GM23338 (cell line): Measurements from ENCODE around the gene SETD1A. TPM values are rescaled to one million over a fixed set of nuclear protein-coding genes. Genes with fewer than 3 reads are reported as not detected.

Source experiments
- ATAC-seq: fragments of 200-7000 bp; cut with Tn5 transposase; 3 replicates; pipeline ENCODE4 v1.9.1; 2020
- DNase-seq: peaks from one replicate; pipeline ENCODE4 v3.0.0-alpha.2; 2015; ENCODE audit warnings: low spot score
- H2AFZ ChIP-seq: fragments of 200-600 bp; sonication (generic); 2 replicates; pipeline ENCODE4 v1.8.0; 2016; ENCODE audit warnings: antibody characterized with exemption, mild to moderate bottlenecking, moderate library complexity
- H3F3A ChIP-seq: fragments of 200-600 bp; sonication (generic); replicated peaks from 2 replicates; pipeline ENCODE4 v1.8.0; 2017; ENCODE audit warnings: antibody characterized with exemption, mixed run types, low read depth
- H3K27ac ChIP-seq: fragments of 200-600 bp; sonication (generic); 2 replicates; pipeline ENCODE4 v1.6.1; 2016; ENCODE audit warnings: low read depth
- H3K27me3 ChIP-seq: fragments of 200-600 bp; sonication (generic); 2 replicates; pipeline ENCODE4 v1.8.0; 2016; ENCODE audit warnings: mild to moderate bottlenecking, mixed run types, moderate library complexity; ENCODE audit not compliant: insufficient read depth
- H3K36me3 ChIP-seq: fragments of 200-600 bp; sonication (generic); 2 replicates; pipeline ENCODE4 v1.8.0; 2016; ENCODE audit warnings: mild to moderate bottlenecking; ENCODE audit not compliant: insufficient read depth
- H3K4me1 ChIP-seq: fragments of 200-600 bp; sonication (generic); 2 replicates; pipeline ENCODE4 v1.8.0; 2016; ENCODE audit warnings: mild to moderate bottlenecking, moderate library complexity; ENCODE audit not compliant: insufficient read depth
- H3K4me2 ChIP-seq: fragments of 200-600 bp; sonication (generic); 2 replicates; pipeline ENCODE4 v1.7.1; 2017; ENCODE audit warnings: mixed run types
- H3K4me3 ChIP-seq: fragments of 200-600 bp; sonication (generic); 2 replicates; pipeline ENCODE4 v1.6.1; 2016; ENCODE audit warnings: mixed run types
- H3K79me2 ChIP-seq: fragments of 200-600 bp; sonication (generic); replicated peaks from 2 replicates; pipeline ENCODE4 v1.8.0; 2017; ENCODE audit warnings: mild to moderate bottlenecking; ENCODE audit not compliant: insufficient read depth
- H3K9me2 ChIP-seq: fragments of 200-600 bp; sonication (generic); 2 replicates; pipeline ENCODE4 v1.8.0; 2017; ENCODE audit not compliant: insufficient read depth
- H4K20me1 ChIP-seq: fragments of 200-600 bp; sonication (generic); replicated peaks from 2 replicates; pipeline ENCODE4 v1.8.0; 2017; ENCODE audit warnings: mild to moderate bottlenecking; ENCODE audit not compliant: insufficient read depth
- H3K27ac Mint-ChIP-seq: 2 replicates; pipeline ENCODE4 v1.8.0; 2020; ENCODE audit warnings: inconsistent platforms, mild to moderate bottlenecking, moderate library complexity, mixed read lengths
- H3K27me3 Mint-ChIP-seq: 3 replicates; pipeline ENCODE4 v1.8.0; 2022; ENCODE audit warnings: low read depth, mild to moderate bottlenecking, moderate library complexity, mixed read lengths, inconsistent platforms; ENCODE audit not compliant: insufficient read depth, poor library complexity
- H3K36me3 Mint-ChIP-seq: 3 replicates; pipeline ENCODE4 v1.8.0; 2021; ENCODE audit warnings: low read depth, mild to moderate bottlenecking, inconsistent platforms, moderate library complexity, mixed read lengths
- H3K4me1 Mint-ChIP-seq: 3 replicates; pipeline ENCODE4 v1.8.0; 2020; ENCODE audit warnings: mild to moderate bottlenecking, inconsistent platforms, mixed read lengths
- H3K4me3 Mint-ChIP-seq: 3 replicates; pipeline ENCODE4 v1.8.0; 2021; ENCODE audit warnings: moderate library complexity, mild to moderate bottlenecking, inconsistent platforms, mixed read lengths
- H3K9me3 Mint-ChIP-seq: 3 replicates; pipeline ENCODE4 v1.8.0; 2020; ENCODE audit warnings: moderate library complexity, mild to moderate bottlenecking, inconsistent platforms, mixed read lengths
- CREB1 ChIP-seq: fragments of 250-450 bp; sonication (Bioruptor Pico); IDR thresholded peaks from 2 replicates; pipeline ENCODE4 v1.5.0; 2020; ENCODE audit warnings: low read depth, mild to moderate bottlenecking, moderate library complexity
- EZH2 ChIP-seq: fragments of 200-600 bp; sonication (generic); IDR thresholded peaks from one replicate; pipeline ENCODE4 v1.8.0; 2017; ENCODE audit warnings: antibody characterized with exemption, mild to moderate bottlenecking, low read depth; ENCODE audit not compliant: unreplicated experiment
- NANOG ChIP-seq: IDR thresholded peaks from 2 replicates; pipeline ENCODE4 v1.6.1; 2016; ENCODE audit warnings: antibody characterized with exemption, borderline replicate concordance
- POLR2AphosphoS5 ChIP-seq: IDR thresholded peaks from 2 replicates; pipeline ENCODE4 v1.6.1; 2016; ENCODE audit warnings: antibody characterized with exemption, low read depth
- ZNF114 ChIP-seq: fragments of 250-450 bp; sonication (Bioruptor Pico); IDR thresholded peaks from 2 replicates; pipeline ENCODE4 v1.5.0; 2020; ENCODE audit warnings: mild to moderate bottlenecking, moderate library complexity
- polyA plus RNA-seq: library from polyadenylated mRNA; unstranded; fragments of >200 nt; fragmentation: Nextera tagmentation; extraction: Ambion mirVana; gene quantifications from 2 replicates; pipeline ENCODE4 v1.2.1, GENCODE V29; 2016
- total RNA-seq: library from RNA; depleted of rRNA; stranded (reverse); fragments of >200 nt; shearing (Covaris generic); gene quantifications from 2 replicates; pipeline ENCODE4 v1.2.3, GENCODE V29; 2014
- TF ChIP-seq, protein P1 (sequence below), 2 experiments: fragments of 200-600 bp in 1 of 2; sonication (generic) in 1 of 2; conservative IDR thresholded peaks; 2 replicates each; pipeline versions ENCODE4 v1.5.1 to v1.6.1; 2016 to 2017; ENCODE audit warnings: antibody characterized with exemption in 2 of 2, low read depth in 2 of 2, mild to moderate bottlenecking in 2 of 2, moderate library complexity in 1 of 2
- TF ChIP-seq, protein P2 (sequence below): IDR thresholded peaks from 2 replicates; pipeline ENCODE4 v1.6.1; 2016; ENCODE audit warnings: antibody characterized with exemption

SETD1A gene
- total and polyA plus RNA-seq, 2 experiments from 2014 or later, result 10.8 to 21.9 TPM

DNA sequence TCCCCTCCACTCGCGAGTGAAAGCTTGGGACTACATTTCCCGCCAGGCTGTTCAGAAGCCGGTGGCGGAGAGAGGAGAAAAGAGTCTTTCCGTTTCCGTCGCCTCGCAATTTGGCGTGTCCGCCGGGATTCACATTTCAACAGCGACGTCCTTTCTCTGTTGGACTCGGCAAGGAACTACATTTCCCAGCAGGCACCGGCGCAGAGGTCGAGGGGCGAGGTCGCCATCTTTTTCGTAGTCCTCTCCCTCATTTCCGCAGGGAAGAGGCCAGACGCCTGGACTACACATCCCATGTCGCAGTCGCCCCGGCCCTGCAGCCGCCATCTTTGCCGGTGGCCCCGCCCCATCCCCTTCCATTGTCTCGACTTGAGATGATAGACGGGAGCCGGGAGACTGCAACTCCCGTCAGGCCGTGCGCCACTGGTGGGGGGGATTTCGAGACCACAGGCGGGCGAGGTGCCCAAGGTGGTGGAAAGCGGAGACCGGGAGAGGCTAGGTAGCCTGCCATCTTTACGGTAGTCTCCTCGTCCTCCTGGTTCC is 35.1 kb upstream of the SETD1A start:
- TF ChIP-seq NANOG (no peak), CREB1 (peak; percentile 94), POLR2AphosphoS5 (no peak), ZNF114 (CRISPR knock-in tag) (peak; percentile 20; the same call in 1 of the 2 replicates), EZH2 (no peak)
- TF ChIP-seq, protein P1, sequence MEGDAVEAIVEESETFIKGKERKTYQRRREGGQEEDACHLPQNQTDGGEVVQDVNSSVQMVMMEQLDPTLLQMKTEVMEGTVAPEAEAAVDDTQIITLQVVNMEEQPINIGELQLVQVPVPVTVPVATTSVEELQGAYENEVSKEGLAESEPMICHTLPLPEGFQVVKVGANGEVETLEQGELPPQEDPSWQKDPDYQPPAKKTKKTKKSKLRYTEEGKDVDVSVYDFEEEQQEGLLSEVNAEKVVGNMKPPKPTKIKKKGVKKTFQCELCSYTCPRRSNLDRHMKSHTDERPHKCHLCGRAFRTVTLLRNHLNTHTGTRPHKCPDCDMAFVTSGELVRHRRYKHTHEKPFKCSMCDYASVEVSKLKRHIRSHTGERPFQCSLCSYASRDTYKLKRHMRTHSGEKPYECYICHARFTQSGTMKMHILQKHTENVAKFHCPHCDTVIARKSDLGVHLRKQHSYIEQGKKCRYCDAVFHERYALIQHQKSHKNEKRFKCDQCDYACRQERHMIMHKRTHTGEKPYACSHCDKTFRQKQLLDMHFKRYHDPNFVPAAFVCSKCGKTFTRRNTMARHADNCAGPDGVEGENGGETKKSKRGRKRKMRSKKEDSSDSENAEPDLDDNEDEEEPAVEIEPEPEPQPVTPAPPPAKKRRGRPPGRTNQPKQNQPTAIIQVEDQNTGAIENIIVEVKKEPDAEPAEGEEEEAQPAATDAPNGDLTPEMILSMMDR (conservative IDR thresholded peaks at IDR 0.05; ENCODE audit: low read depth in 2 of 2), result no peak
- TF ChIP-seq, protein P2, sequence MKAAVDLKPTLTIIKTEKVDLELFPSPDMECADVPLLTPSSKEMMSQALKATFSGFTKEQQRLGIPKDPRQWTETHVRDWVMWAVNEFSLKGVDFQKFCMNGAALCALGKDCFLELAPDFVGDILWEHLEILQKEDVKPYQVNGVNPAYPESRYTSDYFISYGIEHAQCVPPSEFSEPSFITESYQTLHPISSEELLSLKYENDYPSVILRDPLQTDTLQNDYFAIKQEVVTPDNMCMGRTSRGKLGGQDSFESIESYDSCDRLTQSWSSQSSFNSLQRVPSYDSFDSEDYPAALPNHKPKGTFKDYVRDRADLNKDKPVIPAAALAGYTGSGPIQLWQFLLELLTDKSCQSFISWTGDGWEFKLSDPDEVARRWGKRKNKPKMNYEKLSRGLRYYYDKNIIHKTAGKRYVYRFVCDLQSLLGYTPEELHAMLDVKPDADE, result peak; percentile 99
- peaks cover 17% of the 10 kb centered on the region for H3K27me3 Mint-ChIP-seq
- no peak overlapping the region for H2AFZ ChIP-seq

DNA sequence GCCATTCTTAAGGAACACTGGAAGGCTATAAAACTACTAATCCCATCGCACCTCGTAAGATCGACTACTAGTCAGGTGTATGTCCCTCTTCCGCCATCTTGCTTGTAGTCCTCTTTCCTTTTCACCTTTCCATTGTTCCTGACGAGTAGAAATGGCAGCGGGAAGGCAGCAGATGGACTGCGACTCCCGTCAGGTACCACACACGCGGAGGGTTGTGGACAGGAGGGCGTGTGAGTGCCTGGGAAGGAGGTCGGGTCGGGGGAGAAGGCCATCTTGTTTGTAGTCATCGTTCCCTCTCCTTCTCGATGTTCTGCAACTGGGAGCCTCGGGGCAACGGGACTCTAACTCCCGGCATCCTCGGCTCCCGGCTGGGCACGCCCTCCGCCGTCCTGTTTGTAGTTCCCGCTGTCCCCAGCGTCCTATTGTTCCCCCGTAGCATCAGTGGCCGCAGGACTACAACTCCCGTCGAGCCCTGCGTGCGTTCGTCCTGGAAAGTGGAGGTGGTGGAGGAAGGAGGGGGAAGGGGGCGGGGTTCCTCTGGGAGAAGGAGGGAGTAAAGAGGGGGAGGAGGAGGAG is 34.5 kb upstream of the SETD1A start:
- Histone ChIP-seq H3K4me3 (peak overlapping the region; percentile 62), H3K4me1 (peaks cover 9% of the 10 kb centered on the region; the same call in 1 of the 2 replicates), H3K79me2 (peaks cover 18% of the 10 kb centered on the region), H3K27ac (peak overlapping the region; percentile 98), H3K27me3 (no peaks in the 10 kb centered on the region), H3K36me3 (no peaks in the 10 kb centered on the region; the same call in 1 of the 2 replicates), H3K4me2 (peak overlapping the region; percentile 55), H2AFZ (no peak overlapping the region), H3F3A (peaks cover 10% of the 10 kb centered on the region; the same call in 1 of the 2 replicates), H4K20me1 (peaks cover 4% of the 10 kb centered on the region; the same call in 1 of the 2 replicates), H3K9me2 (no peaks in the 10 kb centered on the region)
- Mint-ChIP-seq H3K4me3 (peak overlapping the region; percentile 99), H3K9me3 (no peaks in the 10 kb centered on the region), H3K27ac (peak overlapping the region; percentile 100), H3K27me3 (peaks cover 17% of the 10 kb centered on the region), H3K4me1 (peaks cover 11% of the 10 kb centered on the region), H3K36me3 (peaks cover 6% of the 10 kb centered on the region)
- TF ChIP-seq POLR2AphosphoS5 (peak; percentile 39; the same call in 1 of the 2 replicates), ZNF114 (CRISPR knock-in tag) (no peak), NANOG (no peak)
- TF ChIP-seq, protein P2, result peak; percentile 98
- peak; percentile 100 for DNase-seq
- ATAC-seq, result peak; percentile 51

More for the DNA sequence above, 35.1 kb upstream of the SETD1A start:
- ATAC-seq, result peak; percentile 73
- Mint-ChIP-seq H3K9me3 (no peaks in the 10 kb centered on the region), H3K27ac (peak overlapping the region; percentile 100), H3K36me3 (peaks cover 6% of the 10 kb centered on the region), H3K4me1 (peaks cover 11% of the 10 kb centered on the region), H3K4me3 (peak overlapping the region; percentile 99)
- DNase-seq, result peak; percentile 100
- H3K36me3 ChIP-seq, result no peaks in the 10 kb centered on the region; the same call in 1 of the 2 replicates
- peaks cover 10% of the 10 kb centered on the region; the same call in 1 of the 2 replicates for H3F3A ChIP-seq
- peaks cover 9% of the 10 kb centered on the region; the same call in 1 of the 2 replicates for H3K4me1 ChIP-seq
- H3K4me3 ChIP-seq, result peak overlapping the region; percentile 76
- no peaks in the 10 kb centered on the region for H3K27me3 ChIP-seq
- H3K9me2 ChIP-seq, result no peaks in the 10 kb centered on the region
- peak overlapping the region; percentile 86 for H3K4me2 ChIP-seq
- H4K20me1 ChIP-seq, result peaks cover 4% of the 10 kb centered on the region; the same call in 1 of the 2 replicates
- H3K27ac ChIP-seq, result peak overlapping the region; percentile 98; the same call in 1 of the 2 replicates
- peaks cover 18% of the 10 kb centered on the region for H3K79me2 ChIP-seq
